H9 (cell line): ENCODE results near the gene LXN. TPM values are rescaled to one million over a fixed set of nuclear protein-coding genes. Genes with fewer than 3 reads are reported as not detected.

Experiments
- DNase-seq: peaks from one replicate; pipeline ENCODE4 v3.0.0-alpha.2; 2017
- H2AFZ ChIP-seq: one replicate; pipeline ENCODE4 v1.6.1; 2013; ENCODE audit warnings: mild to moderate bottlenecking, low read length, control low read depth, moderate library complexity
- H2AK5ac ChIP-seq: 2 replicates; pipeline ENCODE4 v1.6.1; 2013; ENCODE audit warnings: low read length, control low read depth, mixed read lengths; ENCODE audit not compliant: insufficient read length
- H2BK120ac ChIP-seq: one replicate; pipeline ENCODE4 v1.6.1; 2013; ENCODE audit warnings: low read depth, mild to moderate bottlenecking, low read length, control low read depth, inconsistent platforms; ENCODE audit not compliant: poor library complexity, severe bottlenecking
- H2BK12ac ChIP-seq: 2 replicates; pipeline ENCODE4 v1.6.1; 2013; ENCODE audit warnings: low read length, control low read depth, mixed read lengths, low read depth; ENCODE audit not compliant: insufficient read length
- H2BK15ac ChIP-seq: 2 replicates; pipeline ENCODE4 v1.6.1; 2013; ENCODE audit warnings: low read depth, low read length, control low read depth
- H2BK20ac ChIP-seq: one replicate; pipeline ENCODE4 v1.6.1; 2013; ENCODE audit warnings: low read depth, mild to moderate bottlenecking, low read length, control low read depth, inconsistent platforms; ENCODE audit not compliant: poor library complexity, severe bottlenecking
- H2BK5ac ChIP-seq: 2 replicates; pipeline ENCODE4 v1.6.1; 2013; ENCODE audit warnings: low read length, control low read depth, mixed read lengths; ENCODE audit not compliant: insufficient read length
- H3K14ac ChIP-seq: 2 replicates; pipeline ENCODE4 v1.6.1; 2013; ENCODE audit warnings: low read length, control low read depth; ENCODE audit not compliant: insufficient read depth
- H3K18ac ChIP-seq: 2 replicates; pipeline ENCODE4 v1.6.1; 2013; ENCODE audit warnings: low read depth, mild to moderate bottlenecking, mixed read lengths, low read length, control low read depth; ENCODE audit not compliant: insufficient read length
- H3K23ac ChIP-seq: 2 replicates; pipeline ENCODE4 v1.6.1; 2013; ENCODE audit warnings: low read length, control low read depth, mixed read lengths, low read depth; ENCODE audit not compliant: insufficient read length
- H3K23me2 ChIP-seq: 2 replicates; pipeline ENCODE4 v1.6.1; 2013; ENCODE audit warnings: low read depth, mild to moderate bottlenecking, mixed read lengths, low read length, control low read depth; ENCODE audit not compliant: insufficient read length, poor library complexity, severe bottlenecking
- H3K27ac ChIP-seq: 2 replicates; pipeline ENCODE4 v1.5.1; 2013; ENCODE audit warnings: low read length, control low read depth, mixed read lengths, low read depth; ENCODE audit not compliant: insufficient read length
- H3K27me3 ChIP-seq: 2 replicates; pipeline ENCODE4 v1.6.1; 2013; ENCODE audit warnings: low read length, control low read depth, inconsistent platforms; ENCODE audit not compliant: insufficient read depth
- H3K4ac ChIP-seq: 2 replicates; pipeline ENCODE4 v1.6.1; 2013; ENCODE audit warnings: low read depth, mild to moderate bottlenecking, control low read depth, inconsistent platforms, low read length, moderate library complexity
- H3K4me1 ChIP-seq: 2 replicates; pipeline ENCODE4 v1.6.1; 2013; ENCODE audit warnings: low read length, control low read depth, inconsistent platforms; ENCODE audit not compliant: insufficient read depth
- H3K4me2 ChIP-seq: 2 replicates; pipeline ENCODE4 v1.6.1; 2013; ENCODE audit warnings: low read length, control low read depth, mixed read lengths; ENCODE audit not compliant: insufficient read length, insufficient read depth
- H3K56ac ChIP-seq: 2 replicates; pipeline ENCODE4 v1.6.1; 2013; ENCODE audit warnings: low read depth, mild to moderate bottlenecking, mixed read lengths, low read length, control low read depth; ENCODE audit not compliant: insufficient read length
- H3K79me1 ChIP-seq: 2 replicates; pipeline ENCODE4 v1.6.1; 2013; ENCODE audit warnings: low read depth, mild to moderate bottlenecking, moderate library complexity, low read length, control low read depth, inconsistent platforms; ENCODE audit not compliant: insufficient read depth, poor library complexity, severe bottlenecking
- H3K79me2 ChIP-seq: 2 replicates; pipeline ENCODE4 v1.6.1; 2013; ENCODE audit warnings: low read length, control low read depth, inconsistent platforms; ENCODE audit not compliant: insufficient read depth
- H3K9ac ChIP-seq: 2 replicates; pipeline ENCODE4 v1.6.1; 2013; ENCODE audit warnings: low read length, control low read depth, mixed read lengths; ENCODE audit not compliant: insufficient read length; ENCODE audit errors: extremely low read depth
- H3K9me3 ChIP-seq: one replicate; pipeline ENCODE4 v1.6.1; 2013; ENCODE audit warnings: low read depth, low read length, inconsistent platforms; ENCODE audit not compliant: control insufficient read depth
- H3T11ph ChIP-seq: one replicate; pipeline ENCODE4 v1.6.1; 2013; ENCODE audit warnings: mild to moderate bottlenecking, low read length, control low read depth, inconsistent platforms
- H4K20me1 ChIP-seq: one replicate; pipeline ENCODE4 v1.6.1; 2013; ENCODE audit not compliant: control insufficient read depth, insufficient read length, insufficient read depth
- H4K5ac ChIP-seq: 2 replicates; pipeline ENCODE4 v1.6.1; 2013; ENCODE audit warnings: low read depth, mild to moderate bottlenecking, mixed read lengths, low read length, control low read depth; ENCODE audit not compliant: insufficient read length
- H4K8ac ChIP-seq: replicated peaks from 2 replicates; pipeline ENCODE4 v1.6.1; 2013; ENCODE audit warnings: low read length, control low read depth, mixed read lengths, low read depth; ENCODE audit not compliant: insufficient read length
- H4K91ac ChIP-seq: 2 replicates; pipeline ENCODE4 v1.6.1; 2013; ENCODE audit warnings: low read depth, mild to moderate bottlenecking, moderate library complexity, mixed read lengths, low read length, control low read depth; ENCODE audit not compliant: insufficient read length
- H3K27ac Mint-ChIP-seq, 3 experiments: 2 replicates in 2 of 3; 3 replicates in 1 of 3; pipeline ENCODE4 v1.8.0; 2020 to 2021; ENCODE audit warnings: mixed read lengths in 3 of 3, mild to moderate bottlenecking in 1 of 3, moderate library complexity in 1 of 3
- H3K27me3 Mint-ChIP-seq: 2 replicates; pipeline ENCODE4 v1.8.0; 2021; ENCODE audit warnings: low read depth, mild to moderate bottlenecking, moderate library complexity, mixed read lengths
- H3K36me3 Mint-ChIP-seq, 3 experiments: 2 replicates in 2 of 3; 3 replicates in 1 of 3; pipeline ENCODE4 v1.8.0; 2020 to 2021; ENCODE audit warnings: low read depth in 3 of 3, mixed read lengths in 3 of 3; ENCODE audit not compliant: insufficient read depth in 1 of 3
- H3K4me1 Mint-ChIP-seq, 2 experiments: 2 replicates each; pipeline ENCODE4 v1.8.0; 2020; ENCODE audit warnings: mixed read lengths in 2 of 2
- H3K4me3 Mint-ChIP-seq, 2 experiments: 2 replicates in 1 of 2; 3 replicates in 1 of 2; pipeline ENCODE4 v1.8.0; 2020 to 2021; ENCODE audit warnings: mild to moderate bottlenecking in 2 of 2, mixed read lengths in 2 of 2, moderate library complexity in 1 of 2
- H3K9me3 Mint-ChIP-seq, 2 experiments: 2 replicates in 1 of 2; 3 replicates in 1 of 2; pipeline ENCODE4 v1.8.0; 2020; ENCODE audit warnings: mild to moderate bottlenecking in 2 of 2, mixed read lengths in 2 of 2, moderate library complexity in 1 of 2
- CTCF ChIP-seq: fragments of 200-600 bp; sonication (generic); conservative IDR thresholded peaks from 3 replicates; pipeline ENCODE4 v1.8.0; 2021; ENCODE audit warnings: antibody characterized with exemption, mild to moderate bottlenecking
- WGBS: extraction: QIAGEN DNeasy Blood & Tissue Kit; methylation state at CpG from one replicate; pipeline ENCODE4 v1.1.7; 2013; ENCODE audit warnings: missing lambda C conversion rate, low lambda C conversion rate, mixed read lengths; ENCODE audit not compliant: insufficient read length; ENCODE audit errors: extremely low coverage; 5-methylcytosine and 5-hydroxymethylcytosine counted together
- total RNA-seq: library from RNA; stranded (reverse); gene quantifications from 2 replicates; pipeline ENCODE4 v1.2.1, GENCODE V29; 2021

Gene LXN
- total RNA-seq, 1 experiment from 2014 or later, result 6.7 TPM

- Mint-ChIP-seq H3K9me3 (no peaks in the 10 kb centered on the region), H3K4me3 (no peak overlapping the region), H3K27me3 (no peaks in the 10 kb centered on the region), H3K36me3 (peaks cover 0 to 16% (median 2%) of the 10 kb centered on the region in 3 experiments; a peak in 3 of 7 replicates), H3K27ac (peak overlapping the region in 1 of 3 experiments; percentile 3; a peak in 1 of 7 replicates), H3K4me1 (peaks cover 15 to 17% of the 10 kb centered on the region in 2 experiments)
- no peak overlapping the region for H2BK20ac ChIP-seq
- H3K79me1 ChIP-seq, result no peaks in the 10 kb centered on the region
- no peak overlapping the region for H2AFZ ChIP-seq
- H3K18ac ChIP-seq, result no peak overlapping the region
- no peak for TF ChIP-seq CTCF
- no peak overlapping the region for H2BK12ac ChIP-seq
- H3K4me2 ChIP-seq, result no peak overlapping the region
- H2BK120ac ChIP-seq, result no peak overlapping the region
- H2AK5ac ChIP-seq, result no peak overlapping the region
- H4K8ac ChIP-seq, result no peak overlapping the region
- H2BK5ac ChIP-seq, result no peak overlapping the region
- no peak overlapping the region for H3T11ph ChIP-seq
- H3K9ac ChIP-seq, result no peak overlapping the region
- H3K27me3 ChIP-seq, result no peaks in the 10 kb centered on the region
- no peak for DNase-seq
- no peaks in the 10 kb centered on the region for H3K23me2 ChIP-seq
- no peaks in the 10 kb centered on the region for H4K20me1 ChIP-seq
- H4K91ac ChIP-seq, result no peak overlapping the region
- H3K23ac ChIP-seq, result no peak overlapping the region
- H4K5ac ChIP-seq, result no peak overlapping the region
- H3K79me2 ChIP-seq, result no peaks in the 10 kb centered on the region
- H3K4me1 ChIP-seq, result no peaks in the 10 kb centered on the region
- no CpG with 5 or more reads among the region's 4 CpGs for WGBS
- no peaks in the 10 kb centered on the region for H3K9me3 ChIP-seq
- no peak overlapping the region for H3K4ac ChIP-seq
- H3K27ac ChIP-seq, result no peak overlapping the region
- H3K14ac ChIP-seq, result no peak overlapping the region
- no peak overlapping the region for H2BK15ac ChIP-seq
- no peak overlapping the region for H3K56ac ChIP-seq
Observed at GRCh38 chr3:158709666-158710083, 37.2 kb upstream of the LXN start.
